D721Med (cell line): ENCODE measurements around the gene GNGT2.
"Not testable (repeated sequence)": the region's sequence is repeated elsewhere in the genome, so short reads cannot be mapped to it uniquely, and the experiment has no call there.

ENCODE experiments used
- DNase-seq: peaks from one replicate; pipeline ENCODE4 v3.0.0; 2011; ENCODE audit warnings: low spot score; ENCODE audit not compliant: insufficient read length
- FAIRE-seq: peaks from 2 replicates; lab custom pipeline; 2011; peaks lifted over from hg19 to GRCh38; lab: Jason Lieb, UNC
- CTCF ChIP-seq: IDR thresholded peaks from 2 replicates; pipeline ENCODE4 v1.5.1; 2012; ENCODE audit warnings: mild to moderate bottlenecking, control low read depth; ENCODE audit not compliant: insufficient read depth; ENCODE audit errors: missing control alignments

Gene GNGT2

GRCh38 chr17:49193513-49194296 lies 16.7 kb downstream of the GNGT2 start:
- FAIRE-seq (no peak), DNase-seq (peak; percentile 31)
- TF ChIP-seq CTCF, result no peak

- DNase-seq (no peak), FAIRE-seq (no peak)
- TF ChIP-seq CTCF, result peak; percentile 52
Measured at GRCh38 chr17:49191917-49192741, 18.2 kb downstream of the GNGT2 start.

GRCh38 chr17:49191409-49191916 lies 18.9 kb downstream of the GNGT2 start:
- DNase-seq, result no peak

GRCh38 chr17:49190932-49191331 lies 19.4 kb downstream of the GNGT2 start:
- FAIRE-seq, result no peak
- no peak for DNase-seq
- TF ChIP-seq CTCF, result no peak

More at GRCh38 chr17:49191409-49191916, 18.9 kb downstream of the GNGT2 start:
- no peak for TF ChIP-seq CTCF
- FAIRE-seq, result no peak

- FAIRE-seq, result no peak
- no peak for DNase-seq
- no peak for TF ChIP-seq CTCF
Measured at GRCh38 chr17:49187301-49187700, 23.1 kb downstream of the GNGT2 start.

GRCh38 chr17:49185381-49185780 lies 25.0 kb downstream of the GNGT2 start:
- DNase-seq, FAIRE-seq: not testable (repeated sequence)

GRCh38 chr17:49184522-49184921 lies 25.9 kb downstream of the GNGT2 start:
- not testable (repeated sequence) for DNase-seq, FAIRE-seq

GRCh38 chr17:49183801-49184200 lies 26.6 kb downstream of the GNGT2 start:
- no peak for FAIRE-seq
- no peak for TF ChIP-seq CTCF
- DNase-seq, result no peak
